Adrenal gland (tissue), 12 donors: ENCODE data around the gene DNAAF5. TPM values are rescaled to one million over a fixed set of nuclear protein-coding genes. Genes with fewer than 3 reads are reported as not detected.
"Not testable (repeated sequence)": the region's sequence is repeated elsewhere in the genome, so short reads cannot be mapped to it uniquely, and the experiment has no call there.

Experiments
- DNase-seq, 7 donors: peaks; one replicate each; pipeline ENCODE4 v3.0.0-alpha.2; 2019 to 2020
- H3K27ac ChIP-seq, 5 donors: fragments of 200-600 bp; sonication (generic) in 4 of 5; 1 replicate in 3 of 5; 2 replicates in 2 of 5; pipeline versions ENCODE4 v1.5.1 to v1.8.0; 2016 to 2020; ENCODE audit warnings: mild to moderate bottlenecking in 1 of 5
- H3K27me3 ChIP-seq: fragments of 200-600 bp; 2 replicates; pipeline ENCODE4 v1.8.0; 2021
- H3K36me3 ChIP-seq, 2 donors: fragments of 200-600 bp; replicated peaks in 1 of 2; 1 replicate in 1 of 2; 2 replicates in 1 of 2; pipeline versions ENCODE4 v1.5.1 to v1.8.0; 2018 to 2022
- H3K4me1 ChIP-seq, 2 donors: fragments of 200-600 bp; replicated peaks in 1 of 2; 1 replicate in 1 of 2; 2 replicates in 1 of 2; pipeline versions ENCODE4 v1.5.1 to v1.8.0; 2018 to 2021
- H3K4me3 ChIP-seq, 4 donors: fragments of 200-600 bp; sonication (generic) in 3 of 4; one replicate each; pipeline ENCODE4 v1.5.1; 2016 to 2018
- H3K9me3 ChIP-seq, 3 donors: fragments of 200-600 bp; sonication (generic) in 1 of 3; replicated peaks in 1 of 3; 1 replicate in 2 of 3; 2 replicates in 1 of 3; pipeline versions ENCODE4 v1.5.1 to v1.8.0; 2016 to 2021
- CTCF ChIP-seq, 6 experiments: fragments of 450-650 bp in 4 of 6; fragments of 200-600 bp in 2 of 6; sonication (generic) in 1 of 6; IDR thresholded peaks; 1 replicate in 5 of 6; 2 replicates in 1 of 6; pipeline versions ENCODE4 v1.5.1 to v1.8.0; 2016 to 2021; ENCODE audit warnings: antibody characterized with exemption in 6 of 6, mild to moderate bottlenecking in 2 of 6, moderate library complexity in 1 of 6
- POLR2A ChIP-seq, 2 donors: fragments of 450-650 bp; IDR thresholded peaks; one replicate each; pipeline ENCODE4 v1.6.1; 2017; ENCODE audit warnings: antibody characterized with exemption in 2 of 2, mild to moderate bottlenecking in 2 of 2, moderate library complexity in 1 of 2
- WGBS, 4 donors: extraction: QIAGEN DNeasy Blood & Tissue Kit in 2 of 4; methylation state at CpG; one replicate each; pipeline versions ENCODE4 v1.1.5 to v1.1.7; 2013 to 2017; 5-methylcytosine and 5-hydroxymethylcytosine counted together
- intact Hi-C, 2 donors: fragments of 100-400 bp; cut with DNase I; formaldehyde crosslinking; loops; one replicate each; pipeline versions ENCODE4 v1.14.1 to v1.15.0; 2022 to 2023
- polyA plus RNA-seq, 3 donors: library from polyadenylated mRNA; stranded (reverse); fragments of 200-250 nt in 2 of 3; fragments of 350-450 nt in 1 of 3; fragmentation: Illumina TruSeq in 1 of 3; extraction: RNeasy Lipid Tissue Mini Kit (QIAGEN cat#74804) in 1 of 3; gene quantifications; one replicate each; pipeline ENCODE4 v1.2.3, GENCODE V29; 2013 to 2014
- total RNA-seq, 9 donors: library from RNA; depleted of rRNA in 4 of 9; stranded (reverse); fragments of >200 nt in 4 of 9; fragments of 120-200 nt in 1 of 9; fragmentation: NEBNext Ultra II Directional in 1 of 9; extraction: Animal tissue kit (Norgen Biotek cat#: 25700) in 1 of 9; gene quantifications; one replicate each; pipeline versions ENCODE4 v1.1.0 to v1.2.4, GENCODE V29; 2013 to 2023
- donor health status: healthy with polysubstance abuse.
- donor health status: Bipolar disorder and iron deficiency.
- donor health status: DM: yes; HTN: yes; CAD: no.
- donor health status: DM: no; HTN: no; CAD: no.
- donor health status: DM: no; HTN: no; CAD: no.
- donor health status: DM: yes; HTN: yes; CAD: no.

The DNAAF5 gene
- total and polyA plus RNA-seq, 12 donors: 7.9 to 32.7 (median 19.4) TPM

GRCh38 chr7:791519-791918 lies 65.0 kb downstream of the DNAAF5 start:
- Histone ChIP-seq H3K4me1 (no peaks in the 10 kb centered on the region), H3K27ac (no peak overlapping the region), H3K27me3 (no peaks in the 10 kb centered on the region), H3K9me3 (no peaks in the 10 kb centered on the region), H3K4me3 (no peak overlapping the region), H3K36me3 (no peaks in the 10 kb centered on the region)
- intact Hi-C loops: no loop called here
- 82 to 98% (median 92%) methylated on average over 5 of the region's 5 CpGs for WGBS, 4 donors
- DNase-seq: no peak
- no peak for TF ChIP-seq CTCF (IDR thresholded peaks at IDR 0.05)
- TF ChIP-seq POLR2A (IDR thresholded peaks at IDR 0.05): no peak

GRCh38 chr7:794207-794606 lies 67.7 kb downstream of the DNAAF5 start:
- H3K27ac ChIP-seq: no peak overlapping the region
- TF ChIP-seq CTCF (IDR thresholded peaks at IDR 0.05) (no peak), POLR2A (IDR thresholded peaks at IDR 0.05) (no peak)
- no peaks in the 10 kb centered on the region for H3K36me3 ChIP-seq
- DNase-seq: no peak
- H3K27me3 ChIP-seq: no peaks in the 10 kb centered on the region
- H3K9me3 ChIP-seq: no peaks in the 10 kb centered on the region
- 83 to 97% (median 93%) methylated on average over 5 of the region's 5 CpGs for WGBS, 4 donors
- intact Hi-C loops: no loop called here
- H3K4me3 ChIP-seq: no peak overlapping the region
- H3K4me1 ChIP-seq: no peaks in the 10 kb centered on the region

- TF ChIP-seq CTCF (IDR thresholded peaks at IDR 0.05) (no peak), POLR2A (IDR thresholded peaks at IDR 0.05) (no peak)
- 92 to 100% (median 95%) methylated on average over 2 to 31 of the region's 31 CpGs for WGBS, 4 donors
- Histone ChIP-seq H3K4me1 (no peaks in the 10 kb centered on the region), H3K9me3 (no peaks in the 10 kb centered on the region), H3K27ac (no peak overlapping the region), H3K27me3 (no peaks in the 10 kb centered on the region), H3K4me3 (no peak overlapping the region), H3K36me3 (no peaks in the 10 kb centered on the region)
- intact Hi-C loops: no loop called here
- no peak for DNase-seq
These were observed 68.3 kb downstream of the DNAAF5 start for GRCh38 chr7:794671-795329.

GRCh38 chr7:796434-797169 lies 70.1 kb downstream of the DNAAF5 start:
- H3K36me3 ChIP-seq, DNase-seq, H3K27me3 ChIP-seq, H3K27ac ChIP-seq, H3K9me3 ChIP-seq, intact Hi-C loops, H3K4me1 ChIP-seq, H3K4me3 ChIP-seq: not testable (repeated sequence)
- 77 to 86% (median 83%) methylated on average over 4 to 8 of the region's 10 CpGs for WGBS, 4 donors
